HG03439 (cell line): ENCODE data around the gene ARNT2.

Experiments used
- ATAC-seq: cut with Tn5 transposase; IDR thresholded peaks from one replicate; pipeline ENCODE4 v1.9.1; 2021; ENCODE audit warnings: mild to moderate bottlenecking, moderate library complexity; ENCODE audit not compliant: unreplicated experiment

The ARNT2 gene

GRCh38 chr15:80487839-80488390 is 83.7 kb downstream of the ARNT2 start:
- no peak for ATAC-seq

- no peak for ATAC-seq
Measured at GRCh38 chr15:80489030-80489594, 84.9 kb downstream of the ARNT2 start.

- ATAC-seq = no peak
Measured at GRCh38 chr15:80490431-80490990, 86.3 kb downstream of the ARNT2 start.

- ATAC-seq = no peak
Measured at GRCh38 chr15:80491163-80491847, 87.1 kb downstream of the ARNT2 start.

- no peak for ATAC-seq
Measured at GRCh38 chr15:80492409-80492808, 88.2 kb downstream of the ARNT2 start.

- no peak for ATAC-seq
Measured at GRCh38 chr15:80492874-80493273, 88.7 kb downstream of the ARNT2 start.

- no peak for ATAC-seq
Measured at GRCh38 chr15:80494351-80494751, 90.2 kb downstream of the ARNT2 start.

- no peak for ATAC-seq
Measured at GRCh38 chr15:80494756-80495155, 90.6 kb downstream of the ARNT2 start.

- ATAC-seq = no peak
Measured at GRCh38 chr15:80495401-80495942, 91.3 kb downstream of the ARNT2 start.

- ATAC-seq = no peak
Measured at GRCh38 chr15:80496096-80496495, 91.9 kb downstream of the ARNT2 start.

- ATAC-seq = no peak
Measured at GRCh38 chr15:80497221-80497620, 93.0 kb downstream of the ARNT2 start.

GRCh38 chr15:80498652-80499051 is 94.5 kb downstream of the ARNT2 start:
- no peak for ATAC-seq

GRCh38 chr15:80500021-80500420 is 95.8 kb downstream of the ARNT2 start:
- no peak for ATAC-seq

GRCh38 chr15:80501476-80501875 is 97.3 kb downstream of the ARNT2 start:
- ATAC-seq = no peak

- no peak for ATAC-seq
Measured at GRCh38 chr15:80502782-80503181, 98.6 kb downstream of the ARNT2 start.

GRCh38 chr15:80503319-80503952 is 99.3 kb downstream of the ARNT2 start:
- ATAC-seq = no peak

GRCh38 chr15:80504931-80505330 is 100.7 kb downstream of the ARNT2 start:
- ATAC-seq = no peak

GRCh38 chr15:80506286-80506893 is 102.2 kb downstream of the ARNT2 start:
- no peak for ATAC-seq

GRCh38 chr15:80507131-80507530 is 102.9 kb downstream of the ARNT2 start:
- ATAC-seq = no peak

GRCh38 chr15:80507638-80508316 is 103.6 kb downstream of the ARNT2 start:
- no peak for ATAC-seq
